Hepatic stellate cell (primary cell): ENCODE measurements around the gene PGGHG.

Experiments
- DNase-seq: peaks from one replicate; pipeline ENCODE4 v3.0.0; 2011; ENCODE audit warnings: low spot score

The PGGHG gene

GRCh38 chr11:269146-269890, 19.6 kb upstream of the PGGHG start:
- no peak for DNase-seq

GRCh38 chr11:270451-271318, 18.2 kb upstream of the PGGHG start:
- no peak for DNase-seq

- no peak for DNase-seq
These were observed 17.6 kb upstream of the PGGHG start for GRCh38 chr11:271319-271715.

GRCh38 chr11:272195-272930, 16.6 kb upstream of the PGGHG start:
- DNase-seq: no peak

- DNase-seq: no peak
These were observed 16.1 kb upstream of the PGGHG start for GRCh38 chr11:272931-273198.

GRCh38 chr11:276219-276618, 12.7 kb upstream of the PGGHG start:
- DNase-seq: no peak

GRCh38 chr11:278001-278951, 10.7 kb upstream of the PGGHG start, which contains the start of gene NLRP6:
Gene NLRP6, plus strand, starts transcription at chr11:278407. Its CDS starts 163 bp downstream, at chr11:278570.
- DNase-seq: no peak

- DNase-seq: no peak
These were observed 9.6 kb upstream of the PGGHG start for GRCh38 chr11:279040-279965.

- DNase-seq: no peak
These were observed 8.8 kb upstream of the PGGHG start for GRCh38 chr11:279966-280705.

- DNase-seq: no peak
These were observed 8.0 kb upstream of the PGGHG start for GRCh38 chr11:280706-281485.

- no peak for DNase-seq
These were observed 7.3 kb upstream of the PGGHG start for GRCh38 chr11:281486-282161.

- no peak for DNase-seq
These were observed 6.8 kb upstream of the PGGHG start for GRCh38 chr11:282171-282570.

GRCh38 chr11:282630-283360, 6.1 kb upstream of the PGGHG start:
- no peak for DNase-seq

- DNase-seq: no peak
These were observed 5.4 kb upstream of the PGGHG start for GRCh38 chr11:283405-284104.

GRCh38 chr11:284105-285020, 4.6 kb upstream of the PGGHG start:
- no peak for DNase-seq
